Measurements from ENCODE around the gene RPH3AL. TPM values are rescaled to one million over a fixed set of nuclear protein-coding genes. Genes with fewer than 3 reads are reported as not detected.

RPH3AL gene
- total and polyA plus RNA-seq, 2 donors from 2014 or later, result 18.1 to 55.9 TPM

DNA sequence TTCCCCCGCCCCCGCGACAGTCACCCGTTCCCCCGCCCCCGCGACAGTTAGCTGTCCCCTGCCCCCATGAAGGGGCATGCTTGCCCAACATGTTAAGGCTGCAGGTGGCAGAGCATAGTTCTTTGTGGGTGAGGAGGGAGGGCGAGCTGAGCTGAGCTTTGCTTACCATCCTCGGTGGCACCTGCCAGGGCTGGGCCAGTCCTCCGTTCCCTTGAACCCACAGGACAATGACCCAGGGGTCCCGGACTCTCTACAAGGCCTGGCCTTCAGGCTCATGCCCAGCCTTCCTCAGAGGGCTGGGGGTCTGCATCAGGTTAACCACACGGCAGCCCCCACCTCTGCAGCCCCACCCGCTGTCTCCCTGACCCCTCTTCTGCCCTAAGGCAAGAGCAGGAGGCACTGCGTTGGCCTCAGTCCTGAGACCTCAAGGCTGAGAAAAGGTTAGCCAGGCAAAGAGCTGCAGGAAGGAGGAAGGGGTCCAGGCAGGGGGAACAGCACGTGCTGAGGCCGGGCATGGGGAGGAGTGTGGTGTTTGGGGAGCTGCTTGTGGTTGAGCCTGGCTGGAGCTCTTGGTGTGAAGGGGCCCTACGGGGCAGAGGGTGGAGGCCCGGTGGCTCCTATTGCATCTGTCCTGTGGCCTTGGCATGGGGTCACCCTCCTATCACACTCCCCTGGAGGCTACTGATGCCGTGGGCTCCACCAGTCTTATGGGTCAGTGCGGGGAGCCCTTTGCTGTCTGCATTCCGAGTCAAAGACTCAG lies 159.8 kb downstream of the RPH3AL start:
- Histone ChIP-seq H3K36me3 (ENCODE audit: control insufficient read depth in 2 of 3, insufficient read depth in 3 of 3, low read length in 3 of 3) (no peaks in the 10 kb centered on the region), H3K4me1 (ENCODE audit: control insufficient read depth in 2 of 3, insufficient read depth in 2 of 3, low read depth in 1 of 3, low read length in 3 of 3) (no peaks in the 10 kb centered on the region), H3K9ac (ENCODE audit: low read length in 3 of 3) (no peak overlapping the region), H3K4me3 (ENCODE audit: low read length in 3 of 3) (no peak overlapping the region), H3K27ac (ENCODE audit: low read depth in 2 of 2, low read length in 2 of 2) (no peak overlapping the region), H3K27me3 (ENCODE audit: control insufficient read depth, insufficient read depth, low read length) (no peaks in the 10 kb centered on the region), H3K9me3 (ENCODE audit: control insufficient read depth in 2 of 3, insufficient read depth in 1 of 3, low read length in 3 of 3) (no peaks in the 10 kb centered on the region)
- DNase-seq, result no peak
- intact Hi-C loops (cut with DNase I), result no loop called here
- no peak for FAIRE-seq
- TF ChIP-seq, protein P1, sequence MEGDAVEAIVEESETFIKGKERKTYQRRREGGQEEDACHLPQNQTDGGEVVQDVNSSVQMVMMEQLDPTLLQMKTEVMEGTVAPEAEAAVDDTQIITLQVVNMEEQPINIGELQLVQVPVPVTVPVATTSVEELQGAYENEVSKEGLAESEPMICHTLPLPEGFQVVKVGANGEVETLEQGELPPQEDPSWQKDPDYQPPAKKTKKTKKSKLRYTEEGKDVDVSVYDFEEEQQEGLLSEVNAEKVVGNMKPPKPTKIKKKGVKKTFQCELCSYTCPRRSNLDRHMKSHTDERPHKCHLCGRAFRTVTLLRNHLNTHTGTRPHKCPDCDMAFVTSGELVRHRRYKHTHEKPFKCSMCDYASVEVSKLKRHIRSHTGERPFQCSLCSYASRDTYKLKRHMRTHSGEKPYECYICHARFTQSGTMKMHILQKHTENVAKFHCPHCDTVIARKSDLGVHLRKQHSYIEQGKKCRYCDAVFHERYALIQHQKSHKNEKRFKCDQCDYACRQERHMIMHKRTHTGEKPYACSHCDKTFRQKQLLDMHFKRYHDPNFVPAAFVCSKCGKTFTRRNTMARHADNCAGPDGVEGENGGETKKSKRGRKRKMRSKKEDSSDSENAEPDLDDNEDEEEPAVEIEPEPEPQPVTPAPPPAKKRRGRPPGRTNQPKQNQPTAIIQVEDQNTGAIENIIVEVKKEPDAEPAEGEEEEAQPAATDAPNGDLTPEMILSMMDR (IDR thresholded peaks at IDR 0.05; ENCODE audit: borderline replicate concordance, extremely low read depth, insufficient read depth), result no peak

DNA sequence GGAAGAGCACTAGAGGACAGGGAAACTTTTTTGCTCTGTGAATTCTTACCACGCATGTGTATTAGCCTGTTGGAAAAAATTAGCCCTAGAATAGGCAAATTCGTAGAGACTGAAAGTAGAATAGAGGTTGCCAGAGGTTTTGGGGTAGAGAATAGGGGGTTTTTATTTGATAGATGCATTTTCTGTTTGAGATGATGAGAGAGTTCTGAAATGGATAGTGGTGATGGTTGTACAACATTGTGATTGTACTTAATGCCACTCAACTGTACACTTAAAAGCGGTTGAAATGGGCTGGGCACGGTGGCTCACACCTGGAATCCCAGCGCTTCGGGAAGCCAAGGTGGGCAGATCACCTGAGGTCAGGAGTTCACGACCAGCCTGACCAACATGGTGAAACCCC lies 163.2 kb downstream of the RPH3AL start:
- no peak for FAIRE-seq
- DNase-seq, result peak in 1 of 5 donors; percentile 8
- no peak overlapping the region for H3K27ac ChIP-seq (ENCODE audit: low read depth in 2 of 2, low read length in 2 of 2)

DNA sequence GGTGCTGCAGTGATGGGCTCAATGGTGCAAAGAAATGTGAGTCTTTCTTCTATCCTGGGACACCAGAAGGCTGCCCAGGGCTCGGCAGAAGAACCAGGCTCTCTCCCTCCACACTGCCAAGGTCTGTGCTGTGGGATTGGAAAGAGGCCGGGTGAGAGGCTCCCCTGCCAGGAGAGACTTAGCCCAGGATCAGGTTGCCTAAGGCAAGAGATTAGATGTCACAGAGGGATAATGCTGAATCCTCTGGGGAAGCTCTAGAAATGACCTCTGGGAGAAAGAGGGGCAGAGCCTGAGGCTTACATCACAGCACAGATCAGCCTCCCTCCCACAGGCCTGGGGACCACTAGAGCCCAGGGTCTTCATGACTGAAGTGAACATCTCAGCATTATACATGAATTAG lies 165.5 kb downstream of the RPH3AL start:
- FAIRE-seq (no peak), DNase-seq (peak in 1 of 5 donors; percentile 15)
- Histone ChIP-seq H3K4me3 (ENCODE audit: low read length in 3 of 3) (no peak overlapping the region), H3K27me3 (ENCODE audit: control insufficient read depth, insufficient read depth, low read length) (no peaks in the 10 kb centered on the region), H3K9me3 (ENCODE audit: control insufficient read depth in 2 of 3, insufficient read depth in 1 of 3, low read length in 3 of 3) (no peaks in the 10 kb centered on the region), H3K36me3 (ENCODE audit: control insufficient read depth in 2 of 3, insufficient read depth in 3 of 3, low read length in 3 of 3) (no peaks in the 10 kb centered on the region), H3K9ac (ENCODE audit: low read length in 3 of 3) (no peak overlapping the region), H3K4me1 (ENCODE audit: control insufficient read depth in 2 of 3, insufficient read depth in 2 of 3, low read depth in 1 of 3, low read length in 3 of 3) (peaks cover 0 to 3% (median 0%) of the 10 kb centered on the region in 3 donors), H3K27ac (ENCODE audit: low read depth in 2 of 2, low read length in 2 of 2) (no peak overlapping the region)
- TF ChIP-seq, protein P1 (IDR thresholded peaks at IDR 0.05; ENCODE audit: borderline replicate concordance, extremely low read depth, insufficient read depth), result no peak
- intact Hi-C loops (cut with DNase I), result no loop called here

More for the DNA sequence above, 163.2 kb downstream of the RPH3AL start:
- no peaks in the 10 kb centered on the region for H3K4me1 ChIP-seq (ENCODE audit: control insufficient read depth in 2 of 3, insufficient read depth in 2 of 3, low read depth in 1 of 3, low read length in 3 of 3)
- H3K9me3 ChIP-seq (ENCODE audit: control insufficient read depth in 2 of 3, insufficient read depth in 1 of 3, low read length in 3 of 3), result no peaks in the 10 kb centered on the region
- TF ChIP-seq, protein P1 (IDR thresholded peaks at IDR 0.05; ENCODE audit: borderline replicate concordance, extremely low read depth, insufficient read depth), result no peak
- no peaks in the 10 kb centered on the region for H3K27me3 ChIP-seq (ENCODE audit: control insufficient read depth, insufficient read depth, low read length)
- intact Hi-C loops (cut with DNase I), result no loop called here
- no peaks in the 10 kb centered on the region for H3K36me3 ChIP-seq (ENCODE audit: control insufficient read depth in 2 of 3, insufficient read depth in 3 of 3, low read length in 3 of 3)
- no peak overlapping the region for H3K9ac ChIP-seq (ENCODE audit: low read length in 3 of 3)
- no peak overlapping the region for H3K4me3 ChIP-seq (ENCODE audit: low read length in 3 of 3)
